SK-N-SH (cell line): Measurements from ENCODE around the gene FAM20A.
"Not testable (repeated sequence)": the region's sequence is repeated elsewhere in the genome, so short reads cannot be mapped to it uniquely, and the experiment has no call there.

ENCODE experiments used
- CTCF ChIP-seq: fragments of 200-600 bp; sonication (generic); IDR thresholded peaks from 2 replicates; pipeline ENCODE4 v1.6.1; 2017; ENCODE audit warnings: antibody characterized with exemption, mild to moderate bottlenecking, moderate library complexity
- GATA2 ChIP-seq: sonication (generic); formaldehyde crosslinking; IDR thresholded peaks from 2 replicates; pipeline ENCODE4 v1.5.0; 2020; ENCODE audit warnings: mild to moderate bottlenecking, missing genetic modification reagents
- MEF2A ChIP-seq: IDR thresholded peaks from 2 replicates; pipeline ENCODE4 v1.4.0; 2012; ENCODE audit warnings: low read depth, borderline replicate concordance
- USF1 ChIP-seq: IDR thresholded peaks from 2 replicates; pipeline ENCODE4 v1.4.0; 2012; ENCODE audit warnings: low read depth, borderline replicate concordance

GRCh38 chr17:68519051-68519450, 82.1 kb downstream of the FAM20A start:
- not testable (repeated sequence) for TF ChIP-seq CTCF; GATA2 (CRISPR knock-in tag); USF1; MEF2A
